Kidney epithelial cell (primary cell): ENCODE data around the gene OLFML3. TPM values are rescaled to one million over a fixed set of nuclear protein-coding genes. Genes with fewer than 3 reads are reported as not detected.
"Not testable (repeated sequence)": the region's sequence is repeated elsewhere in the genome, so short reads cannot be mapped to it uniquely, and the experiment has no call there.

Experiments used
- DNase-seq: peaks from one replicate; pipeline ENCODE4 v3.0.0-alpha.2; 2010; ENCODE audit warnings: low read depth
- H3K27me3 ChIP-seq: 2 replicates; pipeline ENCODE4 v1.6.0; 2011; ENCODE audit warnings: low read length; ENCODE audit not compliant: control insufficient read depth, insufficient read depth
- H3K36me3 ChIP-seq: 2 replicates; pipeline ENCODE4 v1.5.1; 2011; ENCODE audit warnings: low read length; ENCODE audit not compliant: control insufficient read depth, insufficient read depth
- H3K4me3 ChIP-seq: 2 replicates; pipeline ENCODE4 v1.5.1; 2011; ENCODE audit warnings: low read depth, mild to moderate bottlenecking, control low read depth, low read length
- CTCF ChIP-seq: IDR thresholded peaks from 2 replicates; pipeline ENCODE4 v1.5.1; 2011; ENCODE audit warnings: mild to moderate bottlenecking, moderate library complexity, low read length, control low read depth, inconsistent platforms; ENCODE audit not compliant: insufficient read depth, poor library complexity, severe bottlenecking
- total RNA-seq: library from RNA; depleted of rRNA; stranded (reverse); fragments of >200 nt; gene quantifications from 2 replicates; pipeline ENCODE4 v1.2.3, GENCODE V29; 2015

OLFML3 gene
- total RNA-seq, 1 donor from 2014 or later, result 0.17 TPM

GRCh38 chr1:114008480-114008941 lies 29.2 kb downstream of the OLFML3 start:
- Histone ChIP-seq H3K36me3 (no peaks in the 10 kb centered on the region), H3K4me3 (no peak overlapping the region), H3K27me3 (no peaks in the 10 kb centered on the region)
- TF ChIP-seq CTCF, result no peak
- DNase-seq, result no peak

- Histone ChIP-seq H3K36me3 (no peaks in the 10 kb centered on the region), H3K27me3 (no peaks in the 10 kb centered on the region), H3K4me3 (no peak overlapping the region)
- DNase-seq, result no peak
- TF ChIP-seq CTCF, result no peak
These were observed 29.7 kb downstream of the OLFML3 start for GRCh38 chr1:114008993-114009392.

DNA sequence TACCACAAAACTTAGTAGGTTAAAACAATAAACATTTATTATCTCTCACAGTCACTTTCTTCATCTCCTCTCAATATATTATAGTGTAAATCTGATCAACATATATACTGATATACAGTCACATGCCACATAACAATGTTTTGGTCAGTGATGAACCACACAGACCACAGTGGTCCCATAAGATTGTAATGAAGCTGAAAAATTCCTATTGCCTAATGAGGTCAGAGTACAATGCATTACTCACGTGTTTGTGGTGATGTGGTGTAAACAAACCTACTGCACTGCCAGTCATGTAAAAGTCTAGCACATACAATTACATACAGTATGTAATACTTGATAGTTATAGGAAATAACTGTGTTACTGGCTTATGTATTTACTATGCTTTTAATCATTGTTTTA lies 30.1 kb downstream of the OLFML3 start:
- Histone ChIP-seq H3K4me3 (no peak overlapping the region), H3K27me3 (no peaks in the 10 kb centered on the region), H3K36me3 (no peaks in the 10 kb centered on the region)
- DNase-seq, result no peak
- TF ChIP-seq CTCF, result no peak

GRCh38 chr1:114010433-114011184 lies 31.3 kb downstream of the OLFML3 start:
- Histone ChIP-seq H3K27me3 (no peaks in the 10 kb centered on the region), H3K4me3 (no peak overlapping the region), H3K36me3 (no peaks in the 10 kb centered on the region)
- DNase-seq, result no peak
- no peak for TF ChIP-seq CTCF

DNA sequence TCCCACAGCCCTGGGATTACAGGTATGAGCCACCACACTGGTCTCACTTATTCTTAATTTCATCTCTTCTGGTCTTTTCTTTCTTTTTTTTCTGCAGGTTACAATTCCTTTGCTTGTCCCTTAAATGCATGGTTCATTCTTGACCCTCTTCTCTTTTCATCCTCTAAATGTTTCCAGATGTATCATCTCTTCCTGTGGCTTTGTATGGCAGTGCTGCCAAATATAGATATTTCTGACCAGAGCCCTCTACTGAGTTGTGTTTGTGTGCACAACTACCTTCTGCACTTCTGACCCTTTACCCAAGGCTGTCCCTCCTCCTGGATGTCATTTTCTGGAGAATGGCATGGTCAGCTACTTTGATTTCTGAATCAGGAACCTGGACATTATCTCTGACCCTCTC lies 32.5 kb downstream of the OLFML3 start:
- DNase-seq, result no peak
- no peak for TF ChIP-seq CTCF
- Histone ChIP-seq H3K27me3 (no peaks in the 10 kb centered on the region), H3K4me3 (no peak overlapping the region), H3K36me3 (no peaks in the 10 kb centered on the region)

GRCh38 chr1:114015075-114015474 lies 35.8 kb downstream of the OLFML3 start:
- no peaks in the 10 kb centered on the region for H3K36me3 ChIP-seq
- DNase-seq, result peak; percentile 7
- no peak for TF ChIP-seq CTCF
- no peaks in the 10 kb centered on the region for H3K27me3 ChIP-seq
- H3K4me3 ChIP-seq, result no peak overlapping the region

GRCh38 chr1:114019724-114020123 lies 40.5 kb downstream of the OLFML3 start:
- H3K27me3 ChIP-seq, H3K36me3 ChIP-seq, H3K4me3 ChIP-seq, DNase-seq: not testable (repeated sequence)
